IMR-90 (cell line): ENCODE results near the gene PCNX2.
A peak's percentile ranks its signal among the peaks of the same experiment; 100 is the strongest.

Experiments used
- BHLHE40 ChIP-seq: fragments of 150-350 bp; IDR thresholded peaks from 2 replicates; pipeline ENCODE4 v1.6.1; 2016; ENCODE audit warnings: mild to moderate bottlenecking, low read depth, low read length
- CEBPB ChIP-seq: IDR thresholded peaks from 2 replicates; pipeline ENCODE4 v1.6.1; 2012; ENCODE audit warnings: low read depth, low read length, improper control_type of control experiment
- CHD1 ChIP-seq: IDR thresholded peaks from 2 replicates; pipeline ENCODE4 v1.6.1; 2012; ENCODE audit warnings: low read depth, low read length, improper control_type of control experiment
- FOS ChIP-seq: fragments of 150-350 bp; IDR thresholded peaks from 2 replicates; pipeline ENCODE4 v1.6.1; 2016; ENCODE audit warnings: low read depth, low read length
- MAFK ChIP-seq: IDR thresholded peaks from 2 replicates; pipeline ENCODE4 v1.6.1; 2012; ENCODE audit warnings: low read depth, low read length, improper control_type of control experiment
- MAZ ChIP-seq: IDR thresholded peaks from 2 replicates; pipeline ENCODE4 v1.6.1; 2012; ENCODE audit warnings: low read depth, mild to moderate bottlenecking, low read length, improper control_type of control experiment, moderate library complexity, borderline replicate concordance
- MXI1 ChIP-seq: IDR thresholded peaks from 2 replicates; pipeline ENCODE4 v1.6.1; 2012; ENCODE audit warnings: low read depth, mild to moderate bottlenecking, low read length, moderate library complexity, borderline replicate concordance
- POLR2A ChIP-seq: IDR thresholded peaks from 2 replicates; pipeline ENCODE4 v1.6.1; 2012; ENCODE audit warnings: mild to moderate bottlenecking, low read depth, low read length
- RAD21 ChIP-seq: IDR thresholded peaks from 2 replicates; pipeline ENCODE4 v1.6.1; 2012; ENCODE audit warnings: low read length, improper control_type of control experiment
- RCOR1 ChIP-seq: IDR thresholded peaks from 2 replicates; pipeline ENCODE4 v1.6.1; 2012; ENCODE audit warnings: mild to moderate bottlenecking, low read length, improper control_type of control experiment; ENCODE audit not compliant: insufficient replicate concordance
- TF ChIP-seq, protein P1 (sequence below): conservative IDR thresholded peaks from 2 replicates; pipeline ENCODE4 v1.5.1; 2012; ENCODE audit warnings: mild to moderate bottlenecking, low read depth, low read length, improper control_type of control experiment

- TF ChIP-seq, protein P1, sequence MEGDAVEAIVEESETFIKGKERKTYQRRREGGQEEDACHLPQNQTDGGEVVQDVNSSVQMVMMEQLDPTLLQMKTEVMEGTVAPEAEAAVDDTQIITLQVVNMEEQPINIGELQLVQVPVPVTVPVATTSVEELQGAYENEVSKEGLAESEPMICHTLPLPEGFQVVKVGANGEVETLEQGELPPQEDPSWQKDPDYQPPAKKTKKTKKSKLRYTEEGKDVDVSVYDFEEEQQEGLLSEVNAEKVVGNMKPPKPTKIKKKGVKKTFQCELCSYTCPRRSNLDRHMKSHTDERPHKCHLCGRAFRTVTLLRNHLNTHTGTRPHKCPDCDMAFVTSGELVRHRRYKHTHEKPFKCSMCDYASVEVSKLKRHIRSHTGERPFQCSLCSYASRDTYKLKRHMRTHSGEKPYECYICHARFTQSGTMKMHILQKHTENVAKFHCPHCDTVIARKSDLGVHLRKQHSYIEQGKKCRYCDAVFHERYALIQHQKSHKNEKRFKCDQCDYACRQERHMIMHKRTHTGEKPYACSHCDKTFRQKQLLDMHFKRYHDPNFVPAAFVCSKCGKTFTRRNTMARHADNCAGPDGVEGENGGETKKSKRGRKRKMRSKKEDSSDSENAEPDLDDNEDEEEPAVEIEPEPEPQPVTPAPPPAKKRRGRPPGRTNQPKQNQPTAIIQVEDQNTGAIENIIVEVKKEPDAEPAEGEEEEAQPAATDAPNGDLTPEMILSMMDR: 0 out of 2 replicates have a peak, but pooled peaks have one; percentile 20
- TF ChIP-seq CHD1 (no peak), MXI1 (no peak), POLR2A (no peak), BHLHE40 (no peak), MAFK (no peak), CEBPB (no peak), FOS (no peak), MAZ (no peak), RAD21 (peak; percentile 28; the same call in 1 of the 2 replicates), RCOR1 (no peak)
Observed at GRCh38 chr1:233172201-233172600, 123.3 kb downstream of the PCNX2 start.
